ENCODE measurements around the gene NADK. TPM values are rescaled to one million over a fixed set of nuclear protein-coding genes. Genes with fewer than 3 reads are reported as not detected.

NADK gene
- 10 to 100 TPM; 36.1 to 57.6 (median 39.5) TPM for total RNA-seq

GRCh38 chr1:1777950-1778662 lies at the start of gene NADK:
Gene NADK (minus strand): TSS chr1:1778470. CDS start chr1:1765406, 13,064 bp downstream.
- Histone ChIP-seq H3K27me3 (no peaks in the 10 kb centered on the region), H3K9me3 (no peaks in the 10 kb centered on the region), H3K36me3 (no peaks in the 10 kb centered on the region), H3K4me3 (peak within 1 kb of the TSS; percentile 78 to 99 (median 95)), H3K4me1 (peaks cover 47 to 85% (median 63%) of the 10 kb centered on the region in 3 donors), H3K27ac (peak within 1 kb of the TSS; percentile 92 to 98 (median 96))
- TF ChIP-seq CTCF (IDR thresholded peaks at IDR 0.05) (no peak), POLR2A (IDR thresholded peaks at IDR 0.05) (peak in 1 of 4 donors; percentile 40)
- no peak for DNase-seq
- no CpG with 5 or more reads among the region's 99 CpGs for WGBS, 2 donors
- intact Hi-C loops (cut with DNase I): no loop called here

- DNase-seq: no peak
- no peak for TF ChIP-seq CTCF (IDR thresholded peaks at IDR 0.05)
- no peak for TF ChIP-seq POLR2A (IDR thresholded peaks at IDR 0.05)
- Histone ChIP-seq H3K4me1 (peaks cover 7 to 40% (median 12%) of the 10 kb centered on the region in 3 donors), H3K4me3 (no peak overlapping the region), H3K27me3 (no peaks in the 10 kb centered on the region), H3K27ac (no peak overlapping the region), H3K9me3 (no peaks in the 10 kb centered on the region), H3K36me3 (peaks cover 0 to 59% (median 15%) of the 10 kb centered on the region in 3 donors)
- intact Hi-C loops (cut with DNase I): no loop called here
- WGBS, 2 donors: 59 to 76% methylated on average over 11 to 13 of the region's 14 CpGs
Observed at GRCh38 chr1:1827089-1827848, 49.0 kb upstream of the NADK start.

- WGBS, 2 donors: 86 to 91% methylated on average over 6 to 9 of the region's 9 CpGs
- Histone ChIP-seq H3K9me3 (no peaks in the 10 kb centered on the region), H3K4me1 (peaks cover 7 to 40% (median 12%) of the 10 kb centered on the region in 3 donors), H3K27ac (no peak overlapping the region), H3K27me3 (no peaks in the 10 kb centered on the region), H3K36me3 (peaks cover 0 to 63% (median 15%) of the 10 kb centered on the region in 3 donors), H3K4me3 (no peak overlapping the region)
- DNase-seq: no peak
- no peak for TF ChIP-seq POLR2A (IDR thresholded peaks at IDR 0.05)
- TF ChIP-seq CTCF (IDR thresholded peaks at IDR 0.05): no peak
- intact Hi-C loops (cut with DNase I): no loop called here
Observed at GRCh38 chr1:1826356-1827088, 48.3 kb upstream of the NADK start.

- intact Hi-C loops (cut with DNase I): no loop called here
- Histone ChIP-seq H3K27me3 (no peaks in the 10 kb centered on the region), H3K9me3 (no peaks in the 10 kb centered on the region), H3K27ac (no peak overlapping the region), H3K4me1 (peaks cover 7 to 40% (median 12%) of the 10 kb centered on the region in 3 donors), H3K4me3 (no peak overlapping the region), H3K36me3 (peaks cover 0 to 63% (median 15%) of the 10 kb centered on the region in 3 donors)
- no peak for DNase-seq
- TF ChIP-seq POLR2A (IDR thresholded peaks at IDR 0.05) (no peak), CTCF (IDR thresholded peaks at IDR 0.05) (no peak)
- WGBS, 2 donors: 87 to 89% methylated on average over 5 of the region's 5 CpGs
Observed at GRCh38 chr1:1825217-1825616, 46.9 kb upstream of the NADK start.
